ENCODE data around the gene ITPRIP. TPM values are rescaled to one million over a fixed set of nuclear protein-coding genes. Genes with fewer than 3 reads are reported as not detected.

ITPRIP gene
- total RNA-seq, 1 experiment from 2014 or later = 22.5 TPM

- no peak overlapping the region for H2BK120ac ChIP-seq (ENCODE audit: low read depth, low read length, poor library complexity, severe bottlenecking)
- H2BK20ac ChIP-seq (ENCODE audit: low read depth, low read length, poor library complexity, severe bottlenecking) = no peak overlapping the region
- no peaks in the 10 kb centered on the region for H3K23me2 ChIP-seq (ENCODE audit: insufficient read length, low read depth, low read length, poor library complexity, severe bottlenecking)
- TF ChIP-seq CTCF (conservative IDR thresholded peaks at IDR 0.05) = no peak
- H3K4ac ChIP-seq (ENCODE audit: low read depth, low read length) = no peak overlapping the region
- no peak overlapping the region for H3K27ac ChIP-seq (ENCODE audit: insufficient read length, low read depth, low read length)
- H3K9me3 ChIP-seq (ENCODE audit: control insufficient read depth, low read depth, low read length) = no peaks in the 10 kb centered on the region
- H3T11ph ChIP-seq (ENCODE audit: low read length) = no peak overlapping the region
- no peak overlapping the region for H2BK12ac ChIP-seq (ENCODE audit: insufficient read length, low read depth, low read length)
- H3K9ac ChIP-seq (ENCODE audit: extremely low read depth, insufficient read length, low read length) = no peak overlapping the region
- H3K56ac ChIP-seq (ENCODE audit: insufficient read length, low read depth, low read length) = no peak overlapping the region
- peaks cover 8% of the 10 kb centered on the region for H3K27me3 Mint-ChIP-seq (ENCODE audit: low read depth)
- no peak overlapping the region for H3K4me3 Mint-ChIP-seq
- H3K27ac Mint-ChIP-seq = no peak overlapping the region
- H2AFZ ChIP-seq (ENCODE audit: low read length) = no peak overlapping the region
- H3K9me3 Mint-ChIP-seq = no peaks in the 10 kb centered on the region
- no peak overlapping the region for H4K91ac ChIP-seq (ENCODE audit: insufficient read length, low read depth, low read length)
- no peaks in the 10 kb centered on the region for H3K27me3 ChIP-seq (ENCODE audit: insufficient read depth, low read length)
- no peak overlapping the region for H3K23ac ChIP-seq (ENCODE audit: insufficient read length, low read depth, low read length)
- no peak overlapping the region for H4K5ac ChIP-seq (ENCODE audit: insufficient read length, low read depth, low read length)
- no peaks in the 10 kb centered on the region for H3K79me2 ChIP-seq (ENCODE audit: insufficient read depth, low read length)
- no peak for DNase-seq
- H2BK5ac ChIP-seq (ENCODE audit: insufficient read length, low read length) = no peak overlapping the region
- no peak overlapping the region for H2BK15ac ChIP-seq (ENCODE audit: low read depth, low read length)
- H3K18ac ChIP-seq (ENCODE audit: insufficient read length, low read depth, low read length) = no peak overlapping the region
- H3K79me1 ChIP-seq (ENCODE audit: insufficient read depth, low read depth, low read length, poor library complexity, severe bottlenecking) = no peaks in the 10 kb centered on the region
- no CpG with 5 or more reads among the region's 1 CpG for whole genome bisulfite sequencing (ENCODE audit: extremely low coverage, insufficient read length, low lambda C conversion rate)
- no peak overlapping the region for H4K8ac ChIP-seq (replicated peaks; ENCODE audit: insufficient read length, low read depth, low read length)
- H3K4me1 Mint-ChIP-seq = peaks cover 18 to 19% of the 10 kb centered on the region in 2 experiments
- no peaks in the 10 kb centered on the region; the same call in 1 of the 2 replicates for H3K4me1 ChIP-seq (ENCODE audit: insufficient read depth, low read length)
- H3K4me2 ChIP-seq (ENCODE audit: insufficient read depth, insufficient read length, low read length) = no peak overlapping the region
- no peak overlapping the region for H3K14ac ChIP-seq (ENCODE audit: insufficient read depth, low read length)
- no peak overlapping the region for H2AK5ac ChIP-seq (ENCODE audit: insufficient read length, low read length)
- H4K20me1 ChIP-seq (ENCODE audit: control insufficient read depth, insufficient read depth, insufficient read length) = no peaks in the 10 kb centered on the region
- 0 out of 7 replicates have a peak, but pooled peaks cover 0 to 2% (median 0%) of the 10 kb centered on the region in 3 experiments for H3K36me3 Mint-ChIP-seq (ENCODE audit: insufficient read depth in 1 of 3, low read depth in 3 of 3)
Observed at GRCh38 chr10:104288355-104288754, 49.9 kb downstream of the ITPRIP start.
